Activated T-helper 17 cell treated with anti-CD3 and anti-CD28 coated beads, Interleukin-2, amount 50 U/mL, for 72 hours (primary cell): ENCODE measurements around the gene COX18. TPM values are rescaled to one million over a fixed set of nuclear protein-coding genes. Genes with fewer than 3 reads are reported as not detected.

Experiments
- ATAC-seq: fragments of 150-1000 bp; cut with Tn5 transposase; replicated peaks from 2 replicates; pipeline ENCODE4 v1.10.0; 2021; ENCODE audit warnings: mild to moderate bottlenecking, moderate library complexity
- H3K27ac Mint-ChIP-seq: one replicate; pipeline ENCODE4 v1.8.0; 2022; ENCODE audit warnings: mixed read lengths
- H3K27me3 Mint-ChIP-seq: one replicate; pipeline ENCODE4 v1.8.0; 2022; ENCODE audit warnings: mixed read lengths
- H3K36me3 Mint-ChIP-seq: one replicate; pipeline ENCODE4 v1.8.0; 2022; ENCODE audit warnings: low read depth, mild to moderate bottlenecking, mixed read lengths
- H3K4me1 Mint-ChIP-seq: one replicate; pipeline ENCODE4 v1.8.0; 2022; ENCODE audit warnings: mixed read lengths
- H3K4me3 Mint-ChIP-seq: one replicate; pipeline ENCODE4 v1.8.0; 2022; ENCODE audit warnings: mild to moderate bottlenecking, mixed read lengths
- H3K9me3 Mint-ChIP-seq: one replicate; pipeline ENCODE4 v1.8.0; 2022; ENCODE audit warnings: mixed read lengths
- total RNA-seq, 2 donors: library from RNA; stranded (reverse); gene quantifications; one replicate each; pipeline ENCODE4 v1.2.3, GENCODE V29; 2022

COX18 gene
- total RNA-seq, 2 donors from 2014 or later, result 22.2 to 28.3 TPM

GRCh38 chr4:73019462-73020047 is 50.0 kb downstream of the COX18 start:
- H3K27ac Mint-ChIP-seq, result no peak overlapping the region
- H3K4me3 Mint-ChIP-seq, result no peak overlapping the region
- H3K27me3 Mint-ChIP-seq, result no peaks in the 10 kb centered on the region
- ATAC-seq, result no peak
- H3K4me1 Mint-ChIP-seq, result no peaks in the 10 kb centered on the region
- no peaks in the 10 kb centered on the region for H3K36me3 Mint-ChIP-seq
- no peaks in the 10 kb centered on the region for H3K9me3 Mint-ChIP-seq

- no peak overlapping the region for H3K4me3 Mint-ChIP-seq
- no peaks in the 10 kb centered on the region for H3K36me3 Mint-ChIP-seq
- no peaks in the 10 kb centered on the region for H3K27me3 Mint-ChIP-seq
- no peak for ATAC-seq
- H3K4me1 Mint-ChIP-seq, result no peaks in the 10 kb centered on the region
- no peak overlapping the region for H3K27ac Mint-ChIP-seq
- H3K9me3 Mint-ChIP-seq, result no peaks in the 10 kb centered on the region
Observed at GRCh38 chr4:73018595-73018994, 50.9 kb downstream of the COX18 start.

GRCh38 chr4:73013310-73013709 is 56.2 kb downstream of the COX18 start:
- H3K9me3 Mint-ChIP-seq, result no peaks in the 10 kb centered on the region
- H3K36me3 Mint-ChIP-seq, result no peaks in the 10 kb centered on the region
- H3K4me3 Mint-ChIP-seq, result no peak overlapping the region
- ATAC-seq, result no peak
- peaks cover 9% of the 10 kb centered on the region for H3K27me3 Mint-ChIP-seq
- H3K27ac Mint-ChIP-seq, result no peak overlapping the region
- H3K4me1 Mint-ChIP-seq, result no peaks in the 10 kb centered on the region

- H3K36me3 Mint-ChIP-seq, result no peaks in the 10 kb centered on the region
- H3K4me1 Mint-ChIP-seq, result no peaks in the 10 kb centered on the region
- no peak overlapping the region for H3K4me3 Mint-ChIP-seq
- H3K9me3 Mint-ChIP-seq, result no peaks in the 10 kb centered on the region
- no peak for ATAC-seq
- no peak overlapping the region for H3K27ac Mint-ChIP-seq
- peaks cover 9% of the 10 kb centered on the region for H3K27me3 Mint-ChIP-seq
Observed at GRCh38 chr4:73012673-73013072, 56.8 kb downstream of the COX18 start.

- no peak for ATAC-seq
- Mint-ChIP-seq H3K4me3 (no peak overlapping the region), H3K9me3 (no peaks in the 10 kb centered on the region), H3K36me3 (no peaks in the 10 kb centered on the region), H3K27ac (no peak overlapping the region), H3K27me3 (peaks cover 13% of the 10 kb centered on the region), H3K4me1 (no peaks in the 10 kb centered on the region)
Observed at GRCh38 chr4:73011629-73011985, 57.9 kb downstream of the COX18 start.

- Mint-ChIP-seq H3K9me3 (no peaks in the 10 kb centered on the region), H3K27ac (no peak overlapping the region), H3K27me3 (peaks cover 16% of the 10 kb centered on the region), H3K4me1 (no peaks in the 10 kb centered on the region), H3K4me3 (no peak overlapping the region), H3K36me3 (no peaks in the 10 kb centered on the region)
- ATAC-seq, result no peak
Observed at GRCh38 chr4:73010789-73011628, 58.5 kb downstream of the COX18 start.

- no peaks in the 10 kb centered on the region for H3K9me3 Mint-ChIP-seq
- no peak overlapping the region for H3K4me3 Mint-ChIP-seq
- ATAC-seq, result no peak
- H3K4me1 Mint-ChIP-seq, result no peaks in the 10 kb centered on the region
- H3K27ac Mint-ChIP-seq, result no peak overlapping the region
- H3K27me3 Mint-ChIP-seq, result peaks cover 30% of the 10 kb centered on the region
- H3K36me3 Mint-ChIP-seq, result no peaks in the 10 kb centered on the region
Observed at GRCh38 chr4:73007526-73008100, 61.9 kb downstream of the COX18 start.

- Mint-ChIP-seq H3K36me3 (no peaks in the 10 kb centered on the region), H3K9me3 (no peaks in the 10 kb centered on the region), H3K27ac (no peak overlapping the region), H3K27me3 (peaks cover 35% of the 10 kb centered on the region), H3K4me3 (no peak overlapping the region), H3K4me1 (no peaks in the 10 kb centered on the region)
- no peak for ATAC-seq
Observed at GRCh38 chr4:73006286-73006990, 63.1 kb downstream of the COX18 start.

- Mint-ChIP-seq H3K36me3 (no peaks in the 10 kb centered on the region), H3K4me3 (no peak overlapping the region), H3K9me3 (no peaks in the 10 kb centered on the region), H3K27ac (no peak overlapping the region), H3K4me1 (no peaks in the 10 kb centered on the region), H3K27me3 (peaks cover 35% of the 10 kb centered on the region)
- no peak for ATAC-seq
Observed at GRCh38 chr4:73005514-73005913, 64.0 kb downstream of the COX18 start.

Other genes with a start within 250 kb of the COX18 start
- gene ANKRD17, start 189.1 kb upstream of the COX18 start, total RNA-seq, result 10 to 100 TPM; 46.7 to 70.7 TPM